ENCODE results near the gene TMCO6.
"Not testable (repeated sequence)": the region's sequence is repeated elsewhere in the genome, so short reads cannot be mapped to it uniquely, and the experiment has no call there.

Gene TMCO6

GRCh38 chr5:140639148-140639981 lies at the start of gene TMCO6:
Gene TMCO6 (plus strand): TSS chr5:140639451. CDS start chr5:140639528, 77 bp downstream.
- DNase-seq, result peak; percentile 98

- no peak for DNase-seq
Measured at GRCh38 chr5:140590861-140591260, 48.4 kb upstream of the TMCO6 start.

GRCh38 chr5:140591747-140592372 lies 47.4 kb upstream of the TMCO6 start:
- DNase-seq, result no peak

- peak; percentile 75 for DNase-seq
Measured at GRCh38 chr5:140593070-140593469, 46.2 kb upstream of the TMCO6 start.

- DNase-seq, result peak; percentile 13
Measured at GRCh38 chr5:140594169-140594568, 45.1 kb upstream of the TMCO6 start.

- DNase-seq, result peak; percentile 45
Measured at GRCh38 chr5:140595538-140596300, 43.5 kb upstream of the TMCO6 start.

- peak; percentile 9 for DNase-seq
Measured at GRCh38 chr5:140596321-140596741, 42.9 kb upstream of the TMCO6 start.

- no peak for DNase-seq
Measured at GRCh38 chr5:140598836-140599235, 40.4 kb upstream of the TMCO6 start.

GRCh38 chr5:140600096-140600495 lies 39.2 kb upstream of the TMCO6 start:
- no peak for DNase-seq

- no peak for DNase-seq
Measured at GRCh38 chr5:140602147-140602546, 37.1 kb upstream of the TMCO6 start.

GRCh38 chr5:140603446-140603698 lies 35.9 kb upstream of the TMCO6 start:
- not testable (repeated sequence) for DNase-seq

- no peak for DNase-seq
Measured at GRCh38 chr5:140603734-140604133, 35.5 kb upstream of the TMCO6 start.

- no peak for DNase-seq
Measured at GRCh38 chr5:140605879-140606278, 33.4 kb upstream of the TMCO6 start.

- no peak for DNase-seq
Measured at GRCh38 chr5:140607031-140607430, 32.2 kb upstream of the TMCO6 start.

- no peak for DNase-seq
Measured at GRCh38 chr5:140608722-140609121, 30.5 kb upstream of the TMCO6 start.

- DNase-seq, result no peak
Measured at GRCh38 chr5:140609126-140609525, 30.1 kb upstream of the TMCO6 start.

GRCh38 chr5:140611020-140611521 lies 28.2 kb upstream of the TMCO6 start:
- DNase-seq, result no peak

- DNase-seq, result no peak
Measured at GRCh38 chr5:140622301-140622700, 16.9 kb upstream of the TMCO6 start.

- DNase-seq, result not testable (repeated sequence)
Measured at GRCh38 chr5:140623061-140623460, 16.2 kb upstream of the TMCO6 start.

GRCh38 chr5:140624886-140625285 lies 14.4 kb upstream of the TMCO6 start:
- DNase-seq, result not testable (repeated sequence)

- no peak for DNase-seq
Measured at GRCh38 chr5:140627972-140628371, 11.3 kb upstream of the TMCO6 start.

GRCh38 chr5:140628711-140629110 lies 10.5 kb upstream of the TMCO6 start:
- DNase-seq, result no peak

- DNase-seq, result no peak
Measured at GRCh38 chr5:140630292-140631035, 8.8 kb upstream of the TMCO6 start.
